T-cell (primary cell): ENCODE measurements around the gene TAOK3. TPM values are rescaled to one million over a fixed set of nuclear protein-coding genes. Genes with fewer than 3 reads are reported as not detected.

ENCODE experiments used
- ATAC-seq, 4 experiments: fragments of 200-7000 bp in 3 of 4; fragments of 150-1000 bp in 1 of 4; cut with Tn5 transposase; replicated peaks in 1 of 4; 1 replicate in 3 of 4; 2 replicates in 1 of 4; pipeline ENCODE4 v1.10.0; 2021; ENCODE audit warnings: moderate library complexity in 3 of 4, mild to moderate bottlenecking in 2 of 4, moderate number of reproducible peaks in 1 of 4
- CTCF ChIA-PET, 2 donors: fragments of 300-600 bp; sonication (Branson Sonifier 250); formaldehyde crosslinking; loops; one replicate each; lab custom pipeline; 2022; ENCODE audit warnings: antibody characterized with exemption in 2 of 2; lab: Charles Lee
- POLR2A ChIA-PET, 2 donors: fragments of 300-600 bp; sonication (Branson Sonifier 250); formaldehyde crosslinking; loops; one replicate each; lab custom pipeline; 2022; ENCODE audit warnings: antibody characterized with exemption in 2 of 2; lab: Charles Lee
- DNase-seq, 35 experiments: peaks; one replicate each; pipeline versions ENCODE4 v3.0.0 to v3.0.0-alpha.2; 2013 to 2023
- H3K27ac ChIP-seq: one replicate; pipeline ENCODE4 v1.5.1; 2013; ENCODE audit warnings: low read length
- H3K27me3 ChIP-seq, 2 experiments: replicated peaks in 1 of 2; 1 replicate in 1 of 2; 2 replicates in 1 of 2; pipeline versions ENCODE4 v1.6.1 to v1.7.0; 2013; ENCODE audit warnings: low read length in 1 of 2, mixed read lengths in 1 of 2; ENCODE audit not compliant: control insufficient read depth in 2 of 2, insufficient read depth in 2 of 2; ENCODE audit errors: extremely low read depth in 1 of 2
- H3K36me3 ChIP-seq, 2 donors: 1 replicate in 1 of 2; 2 replicates in 1 of 2; pipeline versions ENCODE4 v1.6.1 to v1.7.0; 2013; ENCODE audit warnings: low read length in 1 of 2; ENCODE audit not compliant: control insufficient read depth in 2 of 2, insufficient read depth in 1 of 2; ENCODE audit errors: extremely low read depth in 1 of 2
- H3K4me1 ChIP-seq, 2 experiments: 1 replicate in 1 of 2; 2 replicates in 1 of 2; pipeline versions ENCODE4 v1.6.1 to v1.7.0; 2013; ENCODE audit warnings: low read length in 2 of 2, mixed read lengths in 1 of 2; ENCODE audit not compliant: insufficient read depth in 2 of 2, control insufficient read depth in 1 of 2; ENCODE audit errors: extremely low read depth in 1 of 2
- H3K4me3 ChIP-seq, 2 donors: 1 replicate in 1 of 2; 2 replicates in 1 of 2; pipeline versions ENCODE4 v1.5.1 to v1.7.0; 2013; ENCODE audit warnings: mild to moderate bottlenecking in 2 of 2, low read length in 1 of 2, moderate library complexity in 1 of 2; ENCODE audit not compliant: control insufficient read depth in 1 of 2; ENCODE audit errors: extremely low read depth in 1 of 2
- H3K9me3 ChIP-seq: 2 replicates; pipeline ENCODE4 v1.7.0; 2013
- H3K27ac Mint-ChIP-seq, 2 donors: one replicate each; pipeline ENCODE4 v1.8.0; 2020 to 2021; ENCODE audit warnings: mild to moderate bottlenecking in 2 of 2, mixed read lengths in 2 of 2
- H3K27me3 Mint-ChIP-seq, 2 donors: one replicate each; pipeline ENCODE4 v1.8.0; 2021 to 2022; ENCODE audit warnings: mixed read lengths in 2 of 2
- H3K36me3 Mint-ChIP-seq: one replicate; pipeline ENCODE4 v1.8.0; 2021; ENCODE audit warnings: mixed read lengths
- H3K4me1 Mint-ChIP-seq, 3 donors: one replicate each; pipeline ENCODE4 v1.8.0; 2020 to 2022; ENCODE audit warnings: mixed read lengths in 3 of 3, mild to moderate bottlenecking in 1 of 3
- H3K4me3 Mint-ChIP-seq, 3 donors: one replicate each; pipeline ENCODE4 v1.8.0; 2020 to 2022; ENCODE audit warnings: mild to moderate bottlenecking in 3 of 3, mixed read lengths in 3 of 3, moderate library complexity in 3 of 3
- H3K9me3 Mint-ChIP-seq, 3 donors: one replicate each; pipeline ENCODE4 v1.8.0; 2020 to 2022; ENCODE audit warnings: mixed read lengths in 3 of 3
- whole genome bisulfite sequencing: methylation state at CpG from one replicate; pipeline ENCODE4 v1.1.5; 2013; ENCODE audit warnings: missing lambda C conversion rate; ENCODE audit not compliant: insufficient coverage; 5-methylcytosine and 5-hydroxymethylcytosine counted together
- total RNA-seq, 35 experiments: library from RNA in 6 of 35; stranded (reverse) in 6 of 35; fragments of 120-200 nt in 1 of 35; gene quantifications; one replicate each; pipeline versions ENCODE4 v1.2.1 to v1.2.4 and lab custom pipeline; 2013 to 2026

TAOK3 gene
- total RNA-seq, 5 donors from 2014 or later (not counting 1 experiment from before 2014, with no cell fraction given): 58.7 to 93.6 (median 67.4) TPM

- Histone ChIP-seq H3K36me3 (no peaks in the 10 kb centered on the region), H3K27me3 (no peaks in the 10 kb centered on the region), H3K27ac (no peak overlapping the region), H3K4me3 (no peak overlapping the region), H3K9me3 (no peaks in the 10 kb centered on the region), H3K4me1 (peaks cover 0 to 3% of the 10 kb centered on the region in 2 experiments)
- CTCF ChIA-PET: interaction anchor here in 1 of 2 donors (0.7 kb wide), 1 partner anchor 96 kb away, joined by 4 read pairs; no protein-coding TSS in a partner anchor
- no peak for DNase-seq
- peaks cover 18 to 22% (median 21%) of the 10 kb centered on the region in 3 donors for H3K4me1 Mint-ChIP-seq
- no peak overlapping the region for H3K4me3 Mint-ChIP-seq
- no peaks in the 10 kb centered on the region for H3K27me3 Mint-ChIP-seq
- WGBS: no CpG with 5 or more reads among the region's 5 CpGs
- H3K9me3 Mint-ChIP-seq: no peaks in the 10 kb centered on the region
- H3K36me3 Mint-ChIP-seq: peaks cover 6% of the 10 kb centered on the region
- no peak overlapping the region for H3K27ac Mint-ChIP-seq
- POLR2A ChIA-PET: no interaction called here
- ATAC-seq: no peak
Observed at GRCh38 chr12:118271770-118272417, 100.8 kb downstream of the TAOK3 start.

GRCh38 chr12:118271183-118271582 is 101.5 kb downstream of the TAOK3 start:
- no peak overlapping the region for H3K27ac ChIP-seq
- peaks cover 0 to 3% of the 10 kb centered on the region in 2 experiments for H3K4me1 ChIP-seq
- H3K27me3 ChIP-seq: no peaks in the 10 kb centered on the region
- ChIA-PET POLR2A (no interaction called here), CTCF (no interaction called here)
- Mint-ChIP-seq H3K27ac (no peak overlapping the region), H3K9me3 (no peaks in the 10 kb centered on the region), H3K4me3 (no peak overlapping the region), H3K36me3 (peaks cover 6% of the 10 kb centered on the region), H3K4me1 (peaks cover 16 to 20% (median 19%) of the 10 kb centered on the region in 3 donors), H3K27me3 (no peaks in the 10 kb centered on the region)
- no peak overlapping the region for H3K4me3 ChIP-seq
- ATAC-seq: no peak
- H3K9me3 ChIP-seq: no peaks in the 10 kb centered on the region
- DNase-seq: no peak
- WGBS: no CpG with 5 or more reads among the region's 3 CpGs
- H3K36me3 ChIP-seq: no peaks in the 10 kb centered on the region

- CTCF ChIA-PET: interaction anchor here in 1 of 2 donors (0.7 kb wide), 1 partner anchor 41 kb away, joined by 7 read pairs; no protein-coding TSS in a partner anchor
- Mint-ChIP-seq H3K4me1 (peaks cover 9 to 14% (median 13%) of the 10 kb centered on the region in 3 donors), H3K4me3 (no peak overlapping the region), H3K9me3 (no peaks in the 10 kb centered on the region), H3K27ac (peak overlapping the region in 1 of 2 donors; percentile 5), H3K36me3 (peaks cover 6% of the 10 kb centered on the region), H3K27me3 (no peaks in the 10 kb centered on the region)
- H3K36me3 ChIP-seq: peaks cover 0 to 5% of the 10 kb centered on the region in 2 donors
- H3K27me3 ChIP-seq: no peaks in the 10 kb centered on the region
- POLR2A ChIA-PET: interaction anchor here (0.6 kb wide), 2 partner anchors 15 to 85 kb away, joined by 4 read pairs; no protein-coding TSS in a partner anchor
- DNase-seq (no peak), ATAC-seq (no peak)
- H3K27ac ChIP-seq: no peak overlapping the region
- H3K4me1 ChIP-seq: peaks cover 0 to 3% of the 10 kb centered on the region in 2 experiments
- WGBS: 100% methylated on average over 1 of the region's 1 CpG
- no peak overlapping the region for H3K4me3 ChIP-seq
- H3K9me3 ChIP-seq: no peaks in the 10 kb centered on the region
Observed at GRCh38 chr12:118269806-118270205, 102.9 kb downstream of the TAOK3 start.

- no peak for ATAC-seq
- Histone ChIP-seq H3K4me1 (no peaks in the 10 kb centered on the region), H3K36me3 (peaks cover 0 to 24% of the 10 kb centered on the region in 2 donors), H3K27me3 (no peaks in the 10 kb centered on the region), H3K4me3 (no peak overlapping the region), H3K27ac (no peak overlapping the region), H3K9me3 (peaks cover 3% of the 10 kb centered on the region)
- no peak overlapping the region for H3K4me3 Mint-ChIP-seq
- peaks cover 6 to 11% (median 7%) of the 10 kb centered on the region in 3 donors for H3K4me1 Mint-ChIP-seq
- no peak for DNase-seq
- peaks cover 0 to 7% (median 0%) of the 10 kb centered on the region in 3 donors for H3K9me3 Mint-ChIP-seq
- CTCF ChIA-PET: interaction anchor here in 1 of 2 donors (0.6 kb wide), 1 partner anchor 1148 kb away, joined by 3 read pairs; no protein-coding TSS in a partner anchor
- WGBS: 96% methylated on average over 2 of the region's 6 CpGs
- peaks cover 57% of the 10 kb centered on the region for H3K36me3 Mint-ChIP-seq
- peak overlapping the region in 1 of 2 donors; percentile 29 for H3K27ac Mint-ChIP-seq
- no peaks in the 10 kb centered on the region for H3K27me3 Mint-ChIP-seq
- POLR2A ChIA-PET: no interaction called here
Observed at GRCh38 chr12:118259079-118259478, 113.6 kb downstream of the TAOK3 start.

GRCh38 chr12:118256352-118256751 is 116.4 kb downstream of the TAOK3 start:
- peaks cover 5 to 10% (median 6%) of the 10 kb centered on the region in 3 donors for H3K4me1 Mint-ChIP-seq
- peaks cover 48% of the 10 kb centered on the region for H3K36me3 Mint-ChIP-seq
- no peaks in the 10 kb centered on the region for H3K27me3 ChIP-seq
- no peak for DNase-seq
- no peak overlapping the region for H3K27ac ChIP-seq
- CTCF ChIA-PET: no interaction called here
- no peak for ATAC-seq
- H3K9me3 Mint-ChIP-seq: peaks cover 0 to 7% (median 0%) of the 10 kb centered on the region in 3 donors
- H3K4me3 ChIP-seq: no peak overlapping the region
- H3K4me3 Mint-ChIP-seq: no peak overlapping the region
- no peaks in the 10 kb centered on the region for H3K27me3 Mint-ChIP-seq
- H3K9me3 ChIP-seq: peaks cover 3% of the 10 kb centered on the region
- no peak overlapping the region for H3K27ac Mint-ChIP-seq
- peaks cover 0 to 30% of the 10 kb centered on the region in 2 donors for H3K36me3 ChIP-seq
- 100% methylated on average over 1 of the region's 1 CpG for WGBS
- POLR2A ChIA-PET: no interaction called here
- H3K4me1 ChIP-seq: no peaks in the 10 kb centered on the region

- POLR2A ChIA-PET: no interaction called here
- no peaks in the 10 kb centered on the region for H3K9me3 Mint-ChIP-seq
Observed at GRCh38 chr12:118249547-118249946, 123.2 kb downstream of the TAOK3 start.

More at GRCh38 chr12:118249547-118249946, 123.2 kb downstream of the TAOK3 start:
- no peaks in the 10 kb centered on the region for H3K9me3 ChIP-seq
- Mint-ChIP-seq H3K4me3 (no peak overlapping the region), H3K27ac (no peak overlapping the region), H3K36me3 (peaks cover 13% of the 10 kb centered on the region), H3K4me1 (peaks cover 0 to 2% (median 0%) of the 10 kb centered on the region in 3 donors), H3K27me3 (no peaks in the 10 kb centered on the region)
- no peaks in the 10 kb centered on the region for H3K4me1 ChIP-seq
- DNase-seq: no peak
- H3K27me3 ChIP-seq: no peaks in the 10 kb centered on the region
- CTCF ChIA-PET: interaction anchor here in 1 of 2 donors (0.7 kb wide), 2 partner anchors 12 to 67 kb away, joined by 6 to 7 read pairs; no protein-coding TSS in a partner anchor
- H3K4me3 ChIP-seq: no peak overlapping the region
- peaks cover 5 to 15% of the 10 kb centered on the region in 2 donors for H3K36me3 ChIP-seq
- H3K27ac ChIP-seq: no peak overlapping the region
- ATAC-seq: no peak
- no CpG with 5 or more reads among the region's 1 CpG for WGBS
